Tibial artery (tissue), 4 donors: ENCODE data around the gene SCYGR3.

Experiments used
- DNase-seq, 2 donors: peaks; one replicate each; pipeline ENCODE4 v3.0.0-alpha.2; 2019
- H3K27ac ChIP-seq, 2 donors: fragments of 200-600 bp; sonication (generic) in 1 of 2; 1 replicate in 1 of 2; 2 replicates in 1 of 2; pipeline ENCODE4 v1.5.1; 2018 to 2019; ENCODE audit warnings: mild to moderate bottlenecking in 1 of 2
- H3K27me3 ChIP-seq, 2 donors: fragments of 200-600 bp; sonication (generic) in 1 of 2; one replicate each; pipeline versions ENCODE4 v1.5.1 to v1.6.0; 2016 to 2019
- H3K36me3 ChIP-seq, 3 donors: fragments of 200-600 bp; sonication (generic) in 2 of 3; one replicate each; pipeline ENCODE4 v1.5.1; 2016 to 2019; ENCODE audit warnings: mild to moderate bottlenecking in 2 of 3
- H3K4me1 ChIP-seq, 4 donors: fragments of 200-600 bp; sonication (generic) in 2 of 4; 1 replicate in 3 of 4; 2 replicates in 1 of 4; pipeline ENCODE4 v1.5.1; 2016 to 2019
- H3K4me3 ChIP-seq, 2 donors: fragments of 200-600 bp; sonication (generic) in 1 of 2; 1 replicate in 1 of 2; 2 replicates in 1 of 2; pipeline ENCODE4 v1.5.1; 2018 to 2019; ENCODE audit warnings: mild to moderate bottlenecking in 2 of 2
- H3K9me3 ChIP-seq, 3 donors: fragments of 200-600 bp; sonication (generic) in 1 of 3; one replicate each; pipeline ENCODE4 v1.5.1; 2016 to 2019
- CTCF ChIP-seq, 2 experiments: fragments of 200-600 bp in 1 of 2; fragments of 450-650 bp in 1 of 2; IDR thresholded peaks; one replicate each; pipeline ENCODE4 v1.5.1; 2017 to 2019; ENCODE audit warnings: antibody characterized with exemption in 2 of 2, mild to moderate bottlenecking in 1 of 2, moderate library complexity in 1 of 2
- intact Hi-C: fragments of 100-400 bp; cut with DNase I; formaldehyde crosslinking; loops from one replicate; pipeline ENCODE4 v1.15.0; 2023; ENCODE audit warnings: low total_unique reads

The SCYGR3 gene

GRCh38 chr2:227613272-227613660 lies 1.4 kb downstream of the SCYGR3 start:
- intact Hi-C loops, result no loop called here
- no peak for DNase-seq

DNA sequence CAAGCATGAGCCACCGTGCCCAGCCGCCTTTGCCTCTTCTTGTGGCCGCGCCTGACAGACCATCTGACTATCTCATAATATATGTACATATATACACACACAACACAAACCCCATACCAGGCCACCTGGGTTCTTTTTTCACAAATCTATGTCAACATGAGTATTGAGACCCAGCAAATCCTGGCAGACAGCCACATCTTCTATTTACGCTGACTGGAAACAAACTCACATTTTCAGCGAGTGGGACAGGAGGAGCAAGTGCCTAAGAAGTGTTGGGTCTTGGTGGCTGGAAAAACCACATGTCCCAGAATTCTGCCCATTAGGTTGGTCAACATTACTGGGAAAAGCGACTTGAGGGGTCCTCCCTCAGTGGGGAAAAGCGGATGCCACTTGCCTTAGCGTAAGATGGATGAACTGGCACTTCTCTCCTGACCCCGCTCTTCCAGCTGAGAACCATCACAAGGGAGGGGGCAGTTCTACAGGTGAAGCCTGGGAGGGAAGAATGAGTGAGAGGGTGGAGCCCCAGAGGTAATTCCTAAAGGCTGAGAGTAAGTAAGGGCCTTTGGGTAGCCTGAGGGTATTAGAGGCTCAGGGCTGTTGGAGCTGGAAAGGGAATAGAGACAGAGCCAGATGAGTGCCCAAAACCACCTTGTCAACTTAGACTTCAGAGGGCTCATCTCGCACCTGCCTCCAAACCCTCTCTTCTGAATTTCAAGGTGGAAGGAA lies 1.9 kb downstream of the SCYGR3 start:
- Histone ChIP-seq H3K9me3 (no peaks in the 10 kb centered on the region), H3K27me3 (no peaks in the 10 kb centered on the region), H3K4me3 (no peak overlapping the region), H3K36me3 (no peaks in the 10 kb centered on the region), H3K27ac (no peak overlapping the region), H3K4me1 (no peaks in the 10 kb centered on the region)
- intact Hi-C loops, result no loop called here
- no peak for TF ChIP-seq CTCF (IDR thresholded peaks at IDR 0.05)
- DNase-seq, result no peak

More at GRCh38 chr2:227613272-227613660, 1.4 kb downstream of the SCYGR3 start:
- no peaks in the 10 kb centered on the region for H3K9me3 ChIP-seq
- no peak overlapping the region for H3K4me3 ChIP-seq
- H3K27ac ChIP-seq, result no peak overlapping the region
- TF ChIP-seq CTCF (IDR thresholded peaks at IDR 0.05), result no peak
- no peaks in the 10 kb centered on the region for H3K36me3 ChIP-seq
- no peaks in the 10 kb centered on the region for H3K27me3 ChIP-seq
- H3K4me1 ChIP-seq, result no peaks in the 10 kb centered on the region

- intact Hi-C loops, result no loop called here
- TF ChIP-seq CTCF (IDR thresholded peaks at IDR 0.05), result no peak
- H3K4me3 ChIP-seq, result no peak overlapping the region
- no peak for DNase-seq
- no peaks in the 10 kb centered on the region for H3K27me3 ChIP-seq
- no peaks in the 10 kb centered on the region for H3K36me3 ChIP-seq
- H3K9me3 ChIP-seq, result no peaks in the 10 kb centered on the region
- H3K27ac ChIP-seq, result no peak overlapping the region
- no peaks in the 10 kb centered on the region for H3K4me1 ChIP-seq
Measured at GRCh38 chr2:227610123-227610522, 4.5 kb downstream of the SCYGR3 start.

DNA sequence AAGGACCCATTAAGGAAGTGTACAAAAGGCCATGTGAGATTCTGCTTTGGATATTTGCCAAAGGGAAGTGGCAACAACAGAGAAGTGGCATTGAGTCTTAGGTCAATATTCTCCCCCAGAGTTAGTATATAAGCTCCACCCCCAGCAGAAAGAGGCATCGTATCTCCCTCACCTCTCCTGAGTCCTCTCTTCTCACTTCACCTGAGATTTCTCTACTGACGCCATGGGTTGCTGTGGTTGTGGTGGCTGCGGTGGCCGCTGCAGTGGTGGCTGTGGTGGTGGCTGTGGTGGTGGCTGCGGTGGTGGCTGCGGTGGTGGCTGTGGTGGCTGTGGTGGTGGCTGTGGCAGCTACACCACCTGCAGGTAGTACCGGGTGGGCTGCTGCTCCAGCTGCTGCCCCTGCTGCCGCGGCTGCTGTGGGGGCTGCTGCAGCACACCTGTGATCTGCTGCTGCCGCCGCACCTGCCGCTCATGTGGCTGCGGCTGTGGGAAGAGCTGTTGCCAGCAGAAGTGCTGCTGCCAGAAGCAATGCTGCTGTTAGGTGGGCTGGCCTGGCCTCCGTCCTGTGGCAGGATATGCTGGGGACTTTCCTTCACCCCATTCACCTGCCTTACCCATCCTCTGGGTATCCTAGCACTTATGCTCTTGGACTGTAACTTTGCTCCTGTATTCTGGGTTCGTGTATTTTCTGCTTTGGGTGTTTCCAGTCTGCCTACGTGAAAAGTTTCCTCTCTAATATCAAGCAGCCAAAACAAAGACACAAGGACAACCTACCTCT lies 5.9 kb downstream of the SCYGR3 start:
- intact Hi-C loops, result no loop called here
- Histone ChIP-seq H3K27ac (no peak overlapping the region), H3K27me3 (no peaks in the 10 kb centered on the region), H3K4me3 (no peak overlapping the region), H3K4me1 (no peaks in the 10 kb centered on the region), H3K36me3 (no peaks in the 10 kb centered on the region), H3K9me3 (no peaks in the 10 kb centered on the region)
- no peak for TF ChIP-seq CTCF (IDR thresholded peaks at IDR 0.05)
- DNase-seq, result no peak

DNA sequence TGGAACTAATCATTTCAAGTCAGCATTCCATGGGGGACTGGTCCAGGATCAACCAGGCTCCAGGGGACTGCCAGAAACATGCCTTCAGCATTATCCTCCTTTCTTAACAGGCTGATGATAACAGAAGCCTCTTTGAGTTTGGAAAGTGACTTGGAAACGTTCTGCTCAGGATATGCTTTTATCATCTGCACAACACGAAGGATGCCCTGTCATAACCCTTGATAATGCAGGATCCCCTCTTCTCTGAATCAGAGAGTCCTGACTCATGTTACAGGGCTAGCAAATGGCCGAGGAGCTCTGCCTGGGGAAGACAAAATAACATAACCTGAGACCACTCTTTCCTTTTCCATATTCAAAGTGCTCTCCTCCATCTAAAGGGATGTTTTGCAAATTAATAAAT lies 6.7 kb downstream of the SCYGR3 start:
- Histone ChIP-seq H3K36me3 (no peaks in the 10 kb centered on the region), H3K4me3 (no peak overlapping the region), H3K27ac (no peak overlapping the region), H3K9me3 (no peaks in the 10 kb centered on the region), H3K27me3 (no peaks in the 10 kb centered on the region), H3K4me1 (no peaks in the 10 kb centered on the region)
- intact Hi-C loops, result no loop called here
- no peak for DNase-seq
- TF ChIP-seq CTCF (IDR thresholded peaks at IDR 0.05), result no peak
